RWPE1 (cell line): ENCODE results near the gene KCNK3.

Experiments
- CTCF ChIA-PET: fragments of 350-600 bp; sonication (Branson Sonifier 250); formaldehyde crosslinking; extraction: SDS; loops from one replicate; lab custom pipeline; 2021; lab: Yijun Ruan, JAX
- POLR2A ChIA-PET: fragments of 400-600 bp; formaldehyde crosslinking; extraction: SDS; loops from one replicate; lab custom pipeline; 2020; ENCODE audit warnings: antibody characterized with exemption; ENCODE audit not compliant: low non-redundant PET; lab: Yijun Ruan, JAX
- DNase-seq: peaks from one replicate; pipeline ENCODE4 v3.0.0; 2012; ENCODE audit warnings: low spot score
- H3K27ac ChIP-seq: fragments of 450-650 bp; 2 replicates; pipeline ENCODE4 v1.5.1; 2017
- CTCF ChIP-seq: fragments of 450-650 bp; conservative IDR thresholded peaks from 2 replicates; pipeline ENCODE4 v1.5.1; 2017; ENCODE audit warnings: low read depth, mild to moderate bottlenecking

Gene KCNK3

GRCh38 chr2:26711457-26712161 is 19.1 kb downstream of the KCNK3 start:
- no peak overlapping the region for H3K27ac ChIP-seq
- ChIA-PET CTCF (interaction anchor here (0.7 kb wide), 1 partner anchor 34 kb away, joined by 3 read pairs; no protein-coding TSS in a partner anchor), POLR2A (no interaction called here)
- no peak for TF ChIP-seq CTCF
- DNase-seq = no peak

GRCh38 chr2:26712486-26713465 is 20.3 kb downstream of the KCNK3 start:
- DNase-seq = no peak
- CTCF ChIA-PET = interaction anchor here (0.7 kb wide), 1 partner anchor 35 kb away, joined by 3 read pairs; no protein-coding TSS in a partner anchor
- POLR2A ChIA-PET = no interaction called here
- TF ChIP-seq CTCF = no peak
- no peak overlapping the region for H3K27ac ChIP-seq

- ChIA-PET CTCF (interaction anchor here (0.6 to 0.9 kb wide), 2 partner anchors 12 to 67 kb away, joined by 3 read pairs; no protein-coding TSS in a partner anchor), POLR2A (no interaction called here)
- DNase-seq = no peak
- no peak overlapping the region for H3K27ac ChIP-seq
- no peak for TF ChIP-seq CTCF
Measured at GRCh38 chr2:26715528-26716270, 23.2 kb downstream of the KCNK3 start.

- H3K27ac ChIP-seq = no peak overlapping the region
- TF ChIP-seq CTCF = no peak
- DNase-seq = no peak
- POLR2A ChIA-PET = no interaction called here
- CTCF ChIA-PET = interaction anchor here (0.6 to 0.8 kb wide), 2 partner anchors 14 to 66 kb away, joined by 3 to 5 read pairs; no protein-coding TSS in a partner anchor
Measured at GRCh38 chr2:26716340-26716739, 23.8 kb downstream of the KCNK3 start.

GRCh38 chr2:26716769-26717168 is 24.2 kb downstream of the KCNK3 start:
- no peak overlapping the region for H3K27ac ChIP-seq
- DNase-seq = no peak
- POLR2A ChIA-PET = no interaction called here
- CTCF ChIA-PET = interaction anchor here (0.8 kb wide), 1 partner anchor 13 kb away, joined by 5 read pairs; no protein-coding TSS in a partner anchor
- no peak for TF ChIP-seq CTCF
